ENCODE data around the gene DBP. TPM values are rescaled to one million over a fixed set of nuclear protein-coding genes. Genes with fewer than 3 reads are reported as not detected.

DBP gene
- polyA plus RNA-seq, 2 of the 4 experiments (the other 2 are of a cell fraction) = 2.5 to 3.8 TPM

DNA sequence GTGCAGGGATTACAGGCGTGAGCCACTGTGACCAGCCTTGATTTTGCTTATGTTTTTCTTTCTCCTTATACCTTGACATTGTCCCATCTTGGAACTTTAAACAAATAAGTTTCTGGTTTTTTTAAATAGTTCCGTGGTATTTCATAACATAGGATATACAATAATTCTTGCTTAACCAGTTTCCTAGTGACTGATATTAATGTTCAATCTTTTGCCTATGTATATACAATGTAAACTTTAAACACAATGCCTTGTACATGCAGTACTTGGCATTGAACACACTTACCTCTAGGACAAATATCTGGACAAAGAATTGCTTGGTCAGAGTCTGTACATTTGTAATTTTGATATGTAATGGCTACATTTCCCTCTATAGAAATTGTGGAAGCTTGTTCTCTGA is 55.0 kb downstream of the DBP start:
- WGBS (ENCODE audit: missing lambda C conversion rate) = 57% methylated on average over 2 of the region's 2 CpGs
- ATAC-seq (no peak), DNase-seq (ENCODE audit: low read depth in 1 of 2, low spot score in 1 of 2) (no peak), FAIRE-seq (no peak)
- Histone ChIP-seq H3K9me3 (no peaks in the 10 kb centered on the region), H3K4me3 (no peak overlapping the region), H3K4me2 (no peak overlapping the region; the same call in 2 of the 3 replicates), H3K4me1 (peaks cover 16% of the 10 kb centered on the region), H3K27ac (peak overlapping the region; percentile 86 to 91)
- ChIA-PET POLR2A (interaction anchor here (0.7 kb wide), 1 partner anchor 28 kb away, joined by 5 read pairs; no protein-coding TSS in a partner anchor), CTCF (interaction anchor here (3.3 to 21.8 kb wide), 7 partner anchors 12 to 93 kb away, joined by 35 to 618 read pairs (median 259); partner anchors contain the start of genes FAM83E, SPACA4 and SULT2B1)
- no peak for TF ChIP-seq POLR2AphosphoS2 (conservative IDR thresholded peaks at IDR 0.05; ENCODE audit: low read length)
- TF ChIP-seq TFCP2L1 (CRISPR knock-in tag; IDR thresholded peaks at IDR 0.05) = no peak
- TF ChIP-seq CHD4 (IDR thresholded peaks at IDR 0.05; ENCODE audit: borderline replicate concordance) = no peak

Other genes with a start within 250 kb of the DBP start
- gene KDELR1, start 245.8 kb downstream of the DBP start, polyA plus RNA-seq (2011; rRNA removed) = 200 and 270 TPM in 2 replicates
- gene KDELR1, start 245.8 kb downstream of the DBP start, polyA plus RNA-seq (2017; fragmentation: RNase III; extraction: RNeasy Plus Mini Kit Qiagen cat#74134 plus additional on column Dnase treatment) = 280 to 318 TPM (median 302 TPM) in 3 replicates
- gene GRIN2D, start 243.7 kb downstream of the DBP start, polyA plus RNA-seq (2011; rRNA removed) = 2.6 and 3.4 TPM in 2 replicates
- gene GRIN2D, start 243.7 kb downstream of the DBP start, polyA plus RNA-seq (2017; fragmentation: RNase III; extraction: RNeasy Plus Mini Kit Qiagen cat#74134 plus additional on column Dnase treatment) = 5.8 to 6.8 TPM (median 6.3 TPM) in 3 replicates
- gene GRWD1, start 191.4 kb downstream of the DBP start, polyA plus RNA-seq (2011; rRNA removed) = 40.0 and 48.1 TPM in 2 replicates
- gene GRWD1, start 191.4 kb downstream of the DBP start, polyA plus RNA-seq (2017; fragmentation: RNase III; extraction: RNeasy Plus Mini Kit Qiagen cat#74134 plus additional on column Dnase treatment) = 82.1 to 87.0 TPM (median 84.2 TPM) in 3 replicates
- gene KCNJ14, start 181.8 kb downstream of the DBP start, polyA plus RNA-seq (2011; rRNA removed) = 1.9 and 2.2 TPM in 2 replicates
- gene KCNJ14, start 181.8 kb downstream of the DBP start, polyA plus RNA-seq (2017; fragmentation: RNase III; extraction: RNeasy Plus Mini Kit Qiagen cat#74134 plus additional on column Dnase treatment) = 1.3 to 1.4 TPM (median 1.3 TPM) in 3 replicates
- gene CYTH2, start 168.0 kb downstream of the DBP start, polyA plus RNA-seq (2011; rRNA removed) = 33.4 and 36.9 TPM in 2 replicates
- 42.3 to 55.4 TPM (median 50.5 TPM) in 3 replicates for gene CYTH2, start 168.0 kb downstream of the DBP start, polyA plus RNA-seq (2017; fragmentation: RNase III; extraction: RNeasy Plus Mini Kit Qiagen cat#74134 plus additional on column Dnase treatment)
- 0.62 and 0.95 TPM in 2 replicates for gene LMTK3, start 125.5 kb downstream of the DBP start, polyA plus RNA-seq (2011; rRNA removed)
- 4.6 to 6.1 TPM (median 5.6 TPM) in 3 replicates for gene LMTK3, start 125.5 kb downstream of the DBP start, polyA plus RNA-seq (2017; fragmentation: RNase III; extraction: RNeasy Plus Mini Kit Qiagen cat#74134 plus additional on column Dnase treatment)
- gene SULT2B1, start 85.2 kb downstream of the DBP start, polyA plus RNA-seq (2011; rRNA removed) = 22.2 and 22.4 TPM in 2 replicates
- 30.1 to 36.5 TPM (median 34.3 TPM) in 3 replicates for gene SULT2B1, start 85.2 kb downstream of the DBP start, polyA plus RNA-seq (2017; fragmentation: RNase III; extraction: RNeasy Plus Mini Kit Qiagen cat#74134 plus additional on column Dnase treatment)
- gene SPACA4, start 30.6 kb downstream of the DBP start, polyA plus RNA-seq (2011; rRNA removed) = 0.08 and 0.09 TPM in 2 replicates
- 0.12 to 0.13 TPM in 2 of 3 replicates, not detected in the other for gene SPACA4, start 30.6 kb downstream of the DBP start, polyA plus RNA-seq (2017; fragmentation: RNase III; extraction: RNeasy Plus Mini Kit Qiagen cat#74134 plus additional on column Dnase treatment)
- gene FAM83E, start 22.3 kb downstream of the DBP start, polyA plus RNA-seq (2011; rRNA removed) = 0.16 and 0.45 TPM in 2 replicates
- 0.24 to 0.45 TPM (median 0.41 TPM) in 3 replicates for gene FAM83E, start 22.3 kb downstream of the DBP start, polyA plus RNA-seq (2017; fragmentation: RNase III; extraction: RNeasy Plus Mini Kit Qiagen cat#74134 plus additional on column Dnase treatment)
- 1,390 and 1,780 TPM in 2 replicates for gene RPL18, start 18.2 kb downstream of the DBP start, polyA plus RNA-seq (2011; rRNA removed)
- gene RPL18, start 18.2 kb downstream of the DBP start, polyA plus RNA-seq (2017; fragmentation: RNase III; extraction: RNeasy Plus Mini Kit Qiagen cat#74134 plus additional on column Dnase treatment) = 2,568 to 2,696 TPM (median 2,647 TPM) in 3 replicates
- 5.5 and 6.1 TPM in 2 replicates for gene SPHK2, start 17.9 kb downstream of the DBP start, polyA plus RNA-seq (2011; rRNA removed)
- gene SPHK2, start 17.9 kb downstream of the DBP start, polyA plus RNA-seq (2017; fragmentation: RNase III; extraction: RNeasy Plus Mini Kit Qiagen cat#74134 plus additional on column Dnase treatment) = 14.7 to 18.3 TPM (median 17.1 TPM) in 3 replicates
- 8.8 and 9.8 TPM in 2 replicates for gene CA11, start 8.8 kb upstream of the DBP start, polyA plus RNA-seq (2011; rRNA removed)
- gene CA11, start 8.8 kb upstream of the DBP start, polyA plus RNA-seq (2017; fragmentation: RNase III; extraction: RNeasy Plus Mini Kit Qiagen cat#74134 plus additional on column Dnase treatment) = 12.8 to 21.0 TPM (median 17.5 TPM) in 3 replicates
- 0.22 and 0.41 TPM in 2 replicates for gene NTN5, start 35.6 kb upstream of the DBP start, polyA plus RNA-seq (2011; rRNA removed)
- gene NTN5, start 35.6 kb upstream of the DBP start, polyA plus RNA-seq (2017; fragmentation: RNase III; extraction: RNeasy Plus Mini Kit Qiagen cat#74134 plus additional on column Dnase treatment) = 0.18 to 0.44 TPM (median 0.28 TPM) in 3 replicates
- gene FUT2, start 58.6 kb upstream of the DBP start, polyA plus RNA-seq (2011; rRNA removed) = not detected in 2 replicates
- not detected in 3 replicates for gene FUT2, start 58.6 kb upstream of the DBP start, polyA plus RNA-seq (2017; fragmentation: RNase III; extraction: RNeasy Plus Mini Kit Qiagen cat#74134 plus additional on column Dnase treatment)
- gene MAMSTR, start 82.3 kb upstream of the DBP start, polyA plus RNA-seq (2011; rRNA removed) = 0.45 and 0.52 TPM in 2 replicates
- gene MAMSTR, start 82.3 kb upstream of the DBP start, polyA plus RNA-seq (2017; fragmentation: RNase III; extraction: RNeasy Plus Mini Kit Qiagen cat#74134 plus additional on column Dnase treatment) = 0.33 to 0.44 TPM (median 0.40 TPM) in 3 replicates
- gene RASIP1, start 103.2 kb upstream of the DBP start, polyA plus RNA-seq (2011; rRNA removed) = 0.33 and 0.40 TPM in 2 replicates
- gene RASIP1, start 103.2 kb upstream of the DBP start, polyA plus RNA-seq (2017; fragmentation: RNase III; extraction: RNeasy Plus Mini Kit Qiagen cat#74134 plus additional on column Dnase treatment) = 0.36 to 0.62 TPM (median 0.45 TPM) in 3 replicates
- gene IZUMO1, start 109.5 kb upstream of the DBP start, polyA plus RNA-seq (2011; rRNA removed) = not detected in 2 replicates
- gene IZUMO1, start 109.5 kb upstream of the DBP start, polyA plus RNA-seq (2017; fragmentation: RNase III; extraction: RNeasy Plus Mini Kit Qiagen cat#74134 plus additional on column Dnase treatment) = not detected in 3 replicates
- 1.4 and 1.5 TPM in 2 replicates for gene FUT1, start 115.3 kb upstream of the DBP start, polyA plus RNA-seq (2011; rRNA removed)
- gene FUT1, start 115.3 kb upstream of the DBP start, polyA plus RNA-seq (2017; fragmentation: RNase III; extraction: RNeasy Plus Mini Kit Qiagen cat#74134 plus additional on column Dnase treatment) = 0.05 to 0.13 TPM (median 0.09 TPM) in 3 replicates
- 0.06 TPM in 1 of 2 replicates, not detected in the other for gene FGF21, start 118.1 kb upstream of the DBP start, polyA plus RNA-seq (2011; rRNA removed)
- gene FGF21, start 118.1 kb upstream of the DBP start, polyA plus RNA-seq (2017; fragmentation: RNase III; extraction: RNeasy Plus Mini Kit Qiagen cat#74134 plus additional on column Dnase treatment) = not detected in 3 replicates
- gene BCAT2, start 173.7 kb upstream of the DBP start, polyA plus RNA-seq (2011; rRNA removed) = 30.4 and 31.9 TPM in 2 replicates
- gene BCAT2, start 173.7 kb upstream of the DBP start, polyA plus RNA-seq (2017; fragmentation: RNase III; extraction: RNeasy Plus Mini Kit Qiagen cat#74134 plus additional on column Dnase treatment) = 46.4 to 47.9 TPM (median 47.2 TPM) in 3 replicates
- 8.1 and 11.1 TPM in 2 replicates for gene HSD17B14, start 199.1 kb upstream of the DBP start, polyA plus RNA-seq (2011; rRNA removed)
- 10.6 to 20.9 TPM (median 19.5 TPM) in 3 replicates for gene HSD17B14, start 199.1 kb upstream of the DBP start, polyA plus RNA-seq (2017; fragmentation: RNase III; extraction: RNeasy Plus Mini Kit Qiagen cat#74134 plus additional on column Dnase treatment)
- gene PLEKHA4, start 231.2 kb upstream of the DBP start, polyA plus RNA-seq (2011; rRNA removed) = 0.34 and 0.42 TPM in 2 replicates
- gene PLEKHA4, start 231.2 kb upstream of the DBP start, polyA plus RNA-seq (2017; fragmentation: RNase III; extraction: RNeasy Plus Mini Kit Qiagen cat#74134 plus additional on column Dnase treatment) = 0.46 to 0.78 TPM (median 0.47 TPM) in 3 replicates
- gene PPP1R15A, start 235.0 kb upstream of the DBP start, polyA plus RNA-seq (2011; rRNA removed) = 49.0 and 74.2 TPM in 2 replicates
- 28.1 to 29.7 TPM (median 29.2 TPM) in 3 replicates for gene PPP1R15A, start 235.0 kb upstream of the DBP start, polyA plus RNA-seq (2017; fragmentation: RNase III; extraction: RNeasy Plus Mini Kit Qiagen cat#74134 plus additional on column Dnase treatment)

Data from A549 (cell line).